HG03095 (cell line): Measurements from ENCODE around the gene ATP6V1A.

Experiments
- ATAC-seq: cut with Tn5 transposase; IDR thresholded peaks from one replicate; pipeline ENCODE4 v1.9.1; 2021; ENCODE audit warnings: moderate library complexity; ENCODE audit not compliant: unreplicated experiment

Gene ATP6V1A

DNA sequence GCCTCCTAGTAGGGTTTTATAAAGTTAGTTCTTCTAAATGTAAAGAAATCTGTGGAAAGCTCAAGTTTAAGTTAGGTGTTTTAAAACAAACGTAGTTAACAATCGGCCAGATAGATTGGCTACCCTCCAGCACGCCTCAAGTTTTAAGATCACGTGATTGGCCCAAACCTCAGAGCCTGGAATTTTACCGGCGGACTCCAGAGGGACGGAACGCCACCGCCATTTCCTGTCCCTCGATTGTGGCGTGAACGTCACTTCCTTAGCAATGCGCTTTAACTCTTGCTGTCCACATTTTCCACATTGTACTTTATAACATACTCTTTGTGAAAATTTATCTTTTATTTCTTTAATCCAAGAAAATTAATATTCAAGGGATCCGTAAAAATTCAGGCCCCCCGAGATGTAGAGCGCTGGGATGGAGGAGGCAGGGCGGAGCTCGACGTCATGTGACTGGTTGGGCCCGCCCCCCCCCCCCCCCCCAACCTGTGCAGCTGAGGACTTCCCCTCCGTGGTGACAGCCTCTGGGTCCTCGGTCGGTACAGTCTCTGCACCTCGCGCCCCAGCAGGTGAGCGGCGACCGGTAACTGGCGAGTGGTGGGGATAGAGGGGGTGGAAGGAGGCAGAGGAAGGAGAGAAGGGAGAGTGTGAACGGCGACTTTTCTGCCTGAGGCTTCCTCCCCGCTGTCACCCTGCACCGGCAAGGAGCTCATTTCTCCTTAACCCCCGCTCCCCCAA, at the start of gene ATP6V1A:
Gene ATP6V1A (plus strand): TSS at position 488 of the 735 bp plus-strand sequence. CDS start 31,719 bp downstream, outside the sequence.
- peak; percentile 39 for ATAC-seq

DNA sequence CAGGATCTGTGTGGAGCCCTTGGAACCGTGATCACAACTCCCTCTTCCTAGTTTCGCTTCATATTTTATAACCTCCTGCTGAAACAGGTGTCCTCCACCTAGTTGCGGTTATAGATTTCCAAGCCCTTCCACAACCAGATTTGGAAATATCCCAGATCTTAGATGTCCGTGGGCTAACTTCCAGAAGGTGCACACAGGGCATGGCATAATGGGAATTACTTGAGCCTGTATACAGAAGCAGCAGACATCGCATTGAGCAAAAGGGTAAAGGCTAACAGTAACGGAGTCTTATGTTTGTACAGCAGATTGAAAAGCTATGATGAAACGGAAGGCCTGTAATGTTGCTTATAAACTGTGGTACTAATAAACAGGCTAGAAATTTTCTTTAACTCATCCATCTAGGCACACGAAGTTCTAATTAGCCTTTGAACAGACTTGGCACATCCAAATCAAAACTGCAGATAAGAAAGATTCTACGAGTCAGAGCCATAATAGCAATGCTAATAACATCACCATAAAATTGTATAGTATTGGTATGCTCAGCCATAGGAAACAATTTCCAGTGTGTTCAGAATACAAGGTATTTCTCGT, 49.2 kb upstream of the ATP6V1A start:
- no peak for ATAC-seq

DNA sequence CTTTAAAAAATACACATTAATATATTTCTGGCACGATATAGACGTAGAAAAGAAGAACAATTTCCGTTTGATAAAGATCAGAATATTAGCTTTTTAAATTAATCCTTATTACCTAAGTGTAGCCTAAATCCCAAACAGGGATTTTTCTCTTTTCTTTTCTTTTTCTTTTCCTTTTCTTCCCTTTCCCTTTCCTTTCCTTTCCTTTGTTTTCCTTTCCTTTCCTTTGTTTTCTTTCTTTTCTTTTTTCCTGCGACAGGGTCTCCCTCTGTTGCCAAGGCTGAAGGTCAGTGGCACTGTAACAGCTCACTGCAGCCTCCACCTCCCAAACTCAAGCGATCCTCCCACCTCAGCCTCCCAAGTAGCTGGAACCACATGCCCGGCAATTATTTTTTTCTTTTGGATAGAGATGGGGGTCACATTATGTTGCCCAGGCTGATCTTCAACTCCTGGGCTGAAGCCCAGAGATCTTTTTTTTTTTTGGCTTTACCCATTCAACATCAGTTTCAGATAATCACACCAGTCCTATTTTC, 48.6 kb upstream of the ATP6V1A start:
- ATAC-seq = no peak

DNA sequence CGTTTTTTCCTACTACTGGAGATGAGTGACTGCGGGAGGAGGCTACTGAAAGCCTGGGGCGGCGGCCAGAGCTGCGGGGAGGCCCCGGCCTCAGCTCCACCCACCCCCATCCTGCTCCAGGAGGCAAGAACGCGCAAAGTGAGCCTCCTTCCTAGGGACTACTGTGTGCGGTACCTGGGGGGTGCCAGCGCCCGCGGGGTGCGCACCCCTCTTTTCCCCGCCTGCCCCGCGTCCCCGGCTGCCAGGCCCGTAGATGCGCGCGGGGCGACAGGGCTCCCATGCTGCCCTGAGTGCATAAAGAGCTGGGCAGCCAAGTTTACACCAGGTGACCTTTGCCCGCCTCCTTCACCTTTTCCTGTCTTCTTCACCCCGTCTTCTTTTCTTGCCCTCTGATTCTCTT, 47.9 kb upstream of the ATP6V1A start:
- no peak for ATAC-seq

DNA sequence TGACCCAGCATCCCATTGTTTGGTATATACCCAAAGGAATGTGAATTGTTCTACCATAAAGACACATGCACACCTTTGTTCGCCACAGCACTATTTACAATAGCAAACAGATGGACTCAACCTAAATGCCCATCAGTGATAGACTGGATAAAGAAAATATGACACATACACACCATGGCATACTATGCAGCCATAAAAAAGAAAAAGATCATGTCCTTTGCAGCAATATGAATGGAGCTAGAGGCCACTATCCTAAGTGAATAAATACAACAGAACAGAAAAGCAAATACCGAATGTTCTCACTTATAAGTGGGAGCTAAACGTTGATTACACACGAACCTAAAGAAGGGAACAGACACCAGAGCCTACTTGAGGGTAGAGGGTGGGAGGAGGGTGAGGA, 39.0 kb upstream of the ATP6V1A start:
- no peak for ATAC-seq

DNA sequence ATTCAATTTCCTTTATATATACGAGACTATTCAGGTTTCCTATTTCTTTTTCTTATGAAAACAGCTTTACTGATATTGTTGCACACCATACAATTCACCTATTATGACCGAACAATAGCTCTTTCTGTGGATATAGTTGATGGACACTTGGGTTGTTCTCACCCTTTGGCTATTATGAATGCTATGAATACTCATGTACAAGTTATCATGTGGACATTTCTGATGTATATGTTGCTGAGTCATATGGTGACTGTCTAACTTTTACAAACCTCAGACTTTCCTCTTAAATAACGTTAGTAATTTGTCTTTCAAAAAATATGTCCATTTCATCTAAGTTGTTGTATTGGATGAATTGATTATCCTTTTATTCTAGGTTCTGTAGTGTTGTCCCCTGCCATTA, 34.7 kb upstream of the ATP6V1A start:
- no peak for ATAC-seq

DNA sequence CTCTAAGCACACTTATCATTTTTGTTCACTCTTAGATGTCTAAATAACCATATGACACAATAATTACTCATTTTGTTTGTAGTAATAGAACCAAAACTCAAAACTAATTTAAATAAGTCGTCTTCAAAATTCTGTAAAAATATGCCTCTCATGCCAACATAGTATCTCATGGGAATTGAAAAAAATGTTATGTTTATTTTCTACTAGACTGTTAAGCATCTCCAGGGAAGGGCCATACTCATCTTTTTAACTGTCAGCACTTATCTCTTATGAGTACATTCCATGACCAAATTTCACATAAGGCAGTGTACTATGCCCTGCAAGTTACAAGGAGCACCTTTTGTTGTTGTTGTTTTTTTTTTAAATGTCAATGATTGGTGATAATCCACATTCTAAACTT, 32.1 kb upstream of the ATP6V1A start:
- no peak for ATAC-seq

GRCh38 chr3:113717308-113717707, 29.5 kb upstream of the ATP6V1A start:
- no peak for ATAC-seq

DNA sequence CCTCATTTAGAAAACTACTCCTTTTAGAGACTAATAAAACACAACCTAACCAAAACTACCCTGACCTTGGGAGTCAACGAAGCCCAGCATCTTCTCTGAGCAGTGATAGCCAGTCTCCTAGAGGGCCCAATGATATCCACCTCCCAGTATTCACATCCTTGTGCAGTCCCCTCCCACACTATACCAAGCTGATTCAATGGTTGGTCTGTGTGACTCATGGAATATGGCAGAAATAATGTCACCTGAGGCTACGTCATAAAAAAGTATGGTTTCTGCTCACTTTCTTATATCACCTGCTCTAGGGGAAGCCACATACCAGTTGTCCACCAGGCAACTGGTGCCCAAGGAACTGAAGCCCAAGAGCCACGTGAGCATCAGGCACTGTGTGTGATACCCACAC, 29.0 kb upstream of the ATP6V1A start:
- ATAC-seq = no peak

DNA sequence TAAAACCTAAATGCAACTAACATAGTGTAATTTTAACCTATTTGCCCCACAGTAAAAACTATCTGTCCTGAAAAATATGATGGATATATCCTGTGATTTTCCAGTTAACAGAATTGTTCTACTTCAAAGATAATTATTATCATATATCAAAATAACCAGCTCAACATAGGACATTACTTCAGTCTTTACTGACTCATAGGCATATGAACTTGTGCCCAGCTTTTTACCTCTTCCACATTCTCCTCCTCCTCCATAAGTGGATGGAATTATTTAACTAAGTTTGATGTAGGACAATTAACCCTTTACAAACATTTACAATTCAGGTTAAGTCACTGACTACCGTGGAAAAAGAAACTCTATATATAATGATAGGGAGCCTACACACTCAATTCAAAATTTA, 27.5 kb upstream of the ATP6V1A start:
- no peak for ATAC-seq

GRCh38 chr3:113719758-113720157, 27.1 kb upstream of the ATP6V1A start:
- no peak for ATAC-seq

- no peak for ATAC-seq
Observed at GRCh38 chr3:113721636-113722035, 25.2 kb upstream of the ATP6V1A start.

DNA sequence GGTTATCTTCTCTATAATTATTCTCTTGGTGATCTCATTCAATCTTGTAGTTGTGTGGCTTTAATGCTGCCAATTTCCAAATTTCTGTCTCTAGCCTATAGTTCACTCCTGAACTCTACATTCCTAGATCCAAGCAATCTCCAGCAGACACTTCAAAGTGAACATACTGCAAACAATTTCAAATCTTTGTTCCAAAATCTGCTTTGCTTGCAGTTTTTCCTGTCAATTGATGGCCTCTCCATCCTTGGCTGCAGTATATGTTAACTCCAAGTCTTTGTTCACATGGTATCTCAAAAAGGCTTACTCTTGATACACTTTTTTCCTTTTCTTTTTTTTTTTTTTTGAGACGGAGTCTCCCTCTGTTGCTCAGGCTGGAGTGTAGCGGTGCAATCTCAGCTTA, 18.2 kb upstream of the ATP6V1A start:
- ATAC-seq = no peak

- no peak for ATAC-seq
Observed at GRCh38 chr3:113730550-113730949, 16.3 kb upstream of the ATP6V1A start.

GRCh38 chr3:113731694-113732093, 15.1 kb upstream of the ATP6V1A start:
- no peak for ATAC-seq

GRCh38 chr3:113736548-113737089, 10.2 kb upstream of the ATP6V1A start:
- ATAC-seq = peak; percentile 65

- no peak for ATAC-seq
Observed at GRCh38 chr3:113741086-113741485, 5.7 kb upstream of the ATP6V1A start.

DNA sequence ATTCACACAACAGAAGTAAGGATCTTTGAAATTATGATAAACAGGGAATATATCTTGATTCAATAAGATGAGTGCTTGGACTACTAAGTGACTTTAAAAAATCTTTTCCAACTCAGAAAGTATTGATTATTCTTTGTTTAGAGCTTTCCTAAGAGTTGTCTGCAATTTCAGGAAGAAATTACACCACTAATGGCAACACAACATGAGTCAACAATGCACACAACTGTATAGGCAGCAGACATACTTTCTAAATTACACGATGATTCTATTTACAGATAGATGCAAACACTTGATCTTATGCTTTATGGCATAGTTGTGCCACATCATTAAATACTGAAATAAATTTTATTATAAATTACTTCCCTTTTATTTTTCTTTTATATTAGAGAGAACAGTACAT, 5.2 kb upstream of the ATP6V1A start:
- no peak for ATAC-seq

DNA sequence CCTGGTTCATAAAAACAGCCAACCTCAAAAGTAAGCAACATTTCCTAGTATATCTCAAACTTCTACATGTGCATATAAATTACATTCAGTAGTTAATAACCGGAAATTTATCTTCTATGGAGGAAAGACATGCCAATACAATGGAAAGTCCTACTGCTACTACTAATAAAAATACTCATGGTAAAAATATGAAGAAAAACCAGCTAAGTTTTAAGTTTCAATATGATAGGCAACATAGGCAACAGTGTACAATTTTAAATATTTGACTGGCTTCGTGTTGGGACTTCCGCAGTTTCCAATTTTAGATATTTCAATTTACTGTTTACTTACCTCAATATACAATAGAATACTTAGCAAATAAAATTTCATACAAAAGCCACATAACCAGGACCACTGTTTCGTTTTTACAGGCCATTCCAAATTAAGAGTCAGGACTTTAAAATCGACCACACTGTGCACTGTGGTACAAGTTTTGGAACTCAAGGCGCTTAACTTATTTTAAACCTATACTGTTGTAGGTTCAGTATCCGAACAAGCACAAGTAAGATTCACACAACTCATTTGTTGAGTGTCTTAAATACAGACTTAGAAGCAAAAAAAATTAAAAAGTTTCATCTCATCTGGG, 3.7 kb upstream of the ATP6V1A start:
- ATAC-seq = no peak

- peak; percentile 50 for ATAC-seq
Observed at GRCh38 chr3:113744941-113745755, 1.7 kb upstream of the ATP6V1A start.
